Esophagus muscularis mucosa (tissue), 4 donors: ENCODE results near the gene ATP8B1. TPM values are rescaled to one million over a fixed set of nuclear protein-coding genes. Genes with fewer than 3 reads are reported as not detected.

Experiments
- DNase-seq: peaks from one replicate; pipeline ENCODE4 v3.0.0-alpha.2; 2017; ENCODE audit errors: extremely low spot score
- H3K27ac ChIP-seq, 4 donors: fragments of 200-600 bp; sonication (generic); replicated peaks in 1 of 4; 1 replicate in 3 of 4; 2 replicates in 1 of 4; pipeline ENCODE4 v1.5.1; 2016 to 2019; ENCODE audit warnings: mild to moderate bottlenecking in 1 of 4
- H3K27me3 ChIP-seq, 4 donors: fragments of 200-600 bp; sonication (generic); one replicate each; pipeline versions ENCODE4 v1.5.1 to v1.6.0; 2016 to 2019
- H3K36me3 ChIP-seq, 4 donors: fragments of 200-600 bp; sonication (generic); one replicate each; pipeline ENCODE4 v1.5.1; 2016 to 2019
- H3K4me1 ChIP-seq, 4 donors: fragments of 200-600 bp; sonication (generic); one replicate each; pipeline ENCODE4 v1.5.1; 2016 to 2019
- H3K4me3 ChIP-seq, 4 donors: fragments of 200-600 bp; sonication (generic); 1 replicate in 2 of 4; 2 replicates in 2 of 4; pipeline ENCODE4 v1.5.1; 2016 to 2019; ENCODE audit warnings: mild to moderate bottlenecking in 4 of 4, moderate library complexity in 1 of 4
- H3K9me3 ChIP-seq, 4 donors: fragments of 200-600 bp; sonication (generic); 1 replicate in 3 of 4; 2 replicates in 1 of 4; pipeline ENCODE4 v1.5.1; 2016 to 2019
- CTCF ChIP-seq, 3 experiments: fragments of 200-600 bp in 2 of 3; fragments of 450-650 bp in 1 of 3; sonication (generic) in 2 of 3; IDR thresholded peaks; one replicate each; pipeline ENCODE4 v1.5.1; 2017 to 2019; ENCODE audit warnings: antibody characterized with exemption in 3 of 3, mild to moderate bottlenecking in 2 of 3, moderate library complexity in 1 of 3
- EP300 ChIP-seq: sonication (generic); formaldehyde crosslinking; IDR thresholded peaks from one replicate; pipeline ENCODE4 v1.6.1; 2017; ENCODE audit warnings: antibody characterized with exemption
- POLR2A ChIP-seq: fragments of 450-650 bp; IDR thresholded peaks from one replicate; pipeline ENCODE4 v1.6.1; 2017; ENCODE audit warnings: antibody characterized with exemption, moderate library complexity, mild to moderate bottlenecking, low read depth
- POLR2AphosphoS5 ChIP-seq, 2 donors: sonication (generic); formaldehyde crosslinking; IDR thresholded peaks; one replicate each; pipeline ENCODE4 v1.6.1; 2017; ENCODE audit warnings: antibody characterized with exemption in 2 of 2
- WGBS: methylation state at CpG from one replicate; pipeline ENCODE4 v1.1.5; 2018; 5-methylcytosine and 5-hydroxymethylcytosine counted together
- intact Hi-C: fragments of 100-400 bp; cut with DNase I; formaldehyde crosslinking; loops from one replicate; pipeline ENCODE4 v1.15.1; 2023
- total RNA-seq, 4 donors: library from RNA; depleted of rRNA; stranded (reverse); fragments of >200 nt; gene quantifications; one replicate each; pipeline versions ENCODE4 v1.1.0 to v1.2.1, GENCODE V29; 2016

Gene ATP8B1
- total RNA-seq, 4 donors from 2014 or later = 18.3 to 21.9 (median 19.6) TPM

GRCh38 chr18:57785751-57786437 lies 17.2 kb downstream of the ATP8B1 start:
- no peak overlapping the region for H3K4me3 ChIP-seq
- peak overlapping the region; percentile 79 to 88 (median 85) for H3K27ac ChIP-seq
- TF ChIP-seq POLR2AphosphoS5 (IDR thresholded peaks at IDR 0.05) = no peak
- no peak for TF ChIP-seq CTCF (IDR thresholded peaks at IDR 0.05)
- TF ChIP-seq EP300 = no peak
- no peak for TF ChIP-seq POLR2A
- intact Hi-C loops = no loop called here
- H3K4me1 ChIP-seq = peaks cover 46 to 83% (median 74%) of the 10 kb centered on the region in 4 donors
- 91% methylated on average over 8 of the region's 8 CpGs for WGBS
- no peak for DNase-seq
- no peaks in the 10 kb centered on the region for H3K36me3 ChIP-seq
- no peaks in the 10 kb centered on the region for H3K9me3 ChIP-seq
- H3K27me3 ChIP-seq = no peaks in the 10 kb centered on the region

GRCh38 chr18:57784801-57785114 lies 18.4 kb downstream of the ATP8B1 start:
- H3K9me3 ChIP-seq = no peaks in the 10 kb centered on the region
- peaks cover 49 to 88% (median 74%) of the 10 kb centered on the region in 4 donors for H3K4me1 ChIP-seq
- no peaks in the 10 kb centered on the region for H3K27me3 ChIP-seq
- no peak for DNase-seq
- H3K4me3 ChIP-seq = no peak overlapping the region
- H3K36me3 ChIP-seq = no peaks in the 10 kb centered on the region
- intact Hi-C loops = no loop called here
- 74% methylated on average over 4 of the region's 4 CpGs for WGBS
- peak overlapping the region in 3 of 4 donors; percentile 38 to 82 (median 39) for H3K27ac ChIP-seq
- TF ChIP-seq POLR2AphosphoS5 (IDR thresholded peaks at IDR 0.05) (no peak), EP300 (no peak), POLR2A (no peak), CTCF (IDR thresholded peaks at IDR 0.05) (no peak)

DNA sequence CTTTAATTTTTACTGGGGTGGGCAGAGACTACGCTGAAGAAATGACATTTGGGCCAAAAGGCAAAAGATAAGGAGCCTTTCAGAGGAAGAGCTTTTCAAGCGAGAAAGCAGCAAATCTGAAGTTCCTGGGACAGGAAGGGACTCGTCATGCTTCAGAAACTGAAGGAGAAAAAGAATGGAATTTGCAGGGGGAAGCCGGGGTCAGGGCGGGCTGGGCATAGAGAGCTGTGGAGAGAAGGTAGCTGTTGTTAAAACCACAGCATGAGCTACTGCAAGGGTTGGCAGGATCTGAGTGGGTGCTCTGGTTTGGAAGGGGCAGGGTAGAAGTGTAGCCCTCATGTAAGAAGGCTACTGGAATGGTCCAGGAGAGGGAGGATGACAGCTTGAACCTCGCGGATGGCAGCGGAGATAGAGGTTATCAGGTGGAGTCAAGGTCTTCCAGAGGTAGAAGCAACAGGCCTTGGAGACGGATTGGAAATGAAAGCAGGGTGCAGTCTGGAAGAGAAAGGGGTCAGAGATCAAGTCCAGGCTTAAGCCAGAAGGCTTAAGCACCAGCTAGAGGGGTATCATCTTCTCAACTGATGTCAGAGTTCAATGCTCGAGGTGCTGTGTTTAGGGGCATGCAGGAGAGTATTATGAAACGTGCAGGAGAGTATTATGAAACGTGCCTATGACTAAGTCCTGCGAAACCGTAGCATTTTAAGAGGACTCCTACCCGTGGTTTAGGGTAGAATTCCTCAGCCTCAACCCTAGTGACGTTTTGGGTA lies 18.9 kb downstream of the ATP8B1 start:
- no peak for DNase-seq
- Histone ChIP-seq H3K27ac (peak overlapping the region; percentile 29 to 82 (median 38)), H3K27me3 (no peaks in the 10 kb centered on the region), H3K36me3 (no peaks in the 10 kb centered on the region), H3K9me3 (no peaks in the 10 kb centered on the region), H3K4me1 (peaks cover 43 to 88% (median 74%) of the 10 kb centered on the region in 4 donors), H3K4me3 (no peak overlapping the region)
- intact Hi-C loops = no loop called here
- no peak for TF ChIP-seq POLR2A
- TF ChIP-seq EP300 = no peak
- peak in 1 of 2 donors; percentile 33 for TF ChIP-seq POLR2AphosphoS5 (IDR thresholded peaks at IDR 0.05)
- no peak for TF ChIP-seq CTCF (IDR thresholded peaks at IDR 0.05)
- 67% methylated on average over 16 of the region's 16 CpGs for WGBS

DNA sequence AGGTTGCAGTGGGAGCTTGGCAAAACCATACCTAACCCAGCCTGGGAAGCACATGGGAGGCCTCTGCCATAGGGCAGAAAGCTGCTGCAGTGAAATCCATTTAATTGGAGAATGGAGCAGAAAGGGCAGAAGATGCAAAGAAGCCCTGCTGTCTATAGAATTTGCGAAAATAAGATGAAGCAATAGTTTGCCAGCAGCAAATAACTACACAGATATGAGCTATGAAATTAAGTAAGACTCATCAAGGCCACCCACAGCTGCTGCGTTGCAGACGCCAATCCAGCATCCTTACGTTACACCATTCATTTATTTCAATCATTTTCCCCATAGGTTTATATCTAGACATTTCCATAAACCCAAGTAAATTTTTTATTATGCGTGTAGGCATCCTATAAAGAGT lies 21.1 kb downstream of the ATP8B1 start:
- Histone ChIP-seq H3K27ac (peak overlapping the region; percentile 66 to 78 (median 68)), H3K4me3 (no peak overlapping the region), H3K36me3 (no peaks in the 10 kb centered on the region), H3K4me1 (peaks cover 35 to 78% (median 69%) of the 10 kb centered on the region in 4 donors), H3K27me3 (no peaks in the 10 kb centered on the region), H3K9me3 (no peaks in the 10 kb centered on the region)
- intact Hi-C loops = no loop called here
- TF ChIP-seq POLR2AphosphoS5 (IDR thresholded peaks at IDR 0.05) = no peak
- TF ChIP-seq CTCF (IDR thresholded peaks at IDR 0.05) = no peak
- no peak for TF ChIP-seq EP300
- TF ChIP-seq POLR2A = no peak
- 87% methylated on average over 5 of the region's 5 CpGs for WGBS
- no peak for DNase-seq
